ENCODE data around the gene TSHZ2.
"Not testable (repeated sequence)": the region's sequence is repeated elsewhere in the genome, so short reads cannot be mapped to it uniquely, and the experiment has no call there.

TSHZ2 gene

GRCh38 chr20:53085720-53086119 lies 113.6 kb downstream of the TSHZ2 start:
- DNase-seq (ENCODE audit: low read depth) = no peak
- TF ChIP-seq CTCF (conservative IDR thresholded peaks at IDR 0.05; ENCODE audit: low read length) = no peak
- no peak overlapping the region for H3K4me3 ChIP-seq (ENCODE audit: low read length)

- TF ChIP-seq CTCF (conservative IDR thresholded peaks at IDR 0.05; ENCODE audit: low read length) = no peak
- H3K4me3 ChIP-seq (ENCODE audit: low read length) = no peak overlapping the region
- peak; percentile 66 for DNase-seq (ENCODE audit: low read depth)
Observed at GRCh38 chr20:53087037-53087777, 115.0 kb downstream of the TSHZ2 start.

GRCh38 chr20:53088786-53089185 lies 116.6 kb downstream of the TSHZ2 start:
- no peak for TF ChIP-seq CTCF (conservative IDR thresholded peaks at IDR 0.05; ENCODE audit: low read length)
- no peak overlapping the region for H3K4me3 ChIP-seq (ENCODE audit: low read length)
- DNase-seq (ENCODE audit: low read depth) = no peak

- not testable (repeated sequence) for DNase-seq (ENCODE audit: low read depth); H3K4me3 ChIP-seq (ENCODE audit: low read length)
Observed at GRCh38 chr20:53089851-53090250, 117.7 kb downstream of the TSHZ2 start.

- DNase-seq (ENCODE audit: low read depth) = no peak
- TF ChIP-seq CTCF (conservative IDR thresholded peaks at IDR 0.05; ENCODE audit: low read length) = no peak
- H3K4me3 ChIP-seq (ENCODE audit: low read length) = no peak overlapping the region
Observed at GRCh38 chr20:53091789-53092188, 119.6 kb downstream of the TSHZ2 start.

- TF ChIP-seq CTCF (conservative IDR thresholded peaks at IDR 0.05; ENCODE audit: low read length) = no peak
- no peak overlapping the region for H3K4me3 ChIP-seq (ENCODE audit: low read length)
- DNase-seq (ENCODE audit: low read depth) = no peak
Observed at GRCh38 chr20:53092772-53093300, 120.7 kb downstream of the TSHZ2 start.

- DNase-seq (ENCODE audit: low read depth) = no peak
- H3K4me3 ChIP-seq (ENCODE audit: low read length) = no peak overlapping the region
- TF ChIP-seq CTCF (conservative IDR thresholded peaks at IDR 0.05; ENCODE audit: low read length) = no peak
Observed at GRCh38 chr20:53097371-53097770, 125.2 kb downstream of the TSHZ2 start.
